Measurements from ENCODE around the gene MAFF.

Gene MAFF

GRCh38 chr22:38203855-38204514 is 2.2 kb downstream of the MAFF start:
- DNase-seq (ENCODE audit: low read depth in 2 of 2): no peak

- DNase-seq (ENCODE audit: low read depth in 2 of 2): no peak
Measured at GRCh38 chr22:38204784-38205183, 3.0 kb downstream of the MAFF start.

GRCh38 chr22:38205261-38206128 is 3.7 kb downstream of the MAFF start:
- no peak for DNase-seq (ENCODE audit: low read depth in 2 of 2)

- DNase-seq (ENCODE audit: low read depth in 2 of 2): no peak
Measured at GRCh38 chr22:38207898-38208432, 6.2 kb downstream of the MAFF start.

- no peak for DNase-seq (ENCODE audit: low read depth in 2 of 2)
Measured at GRCh38 chr22:38208551-38208968, 6.8 kb downstream of the MAFF start.

- DNase-seq (ENCODE audit: low read depth in 2 of 2): no peak
Measured at GRCh38 chr22:38211556-38211955, 9.8 kb downstream of the MAFF start.

- DNase-seq (ENCODE audit: low read depth in 2 of 2): no peak
Measured at GRCh38 chr22:38212442-38212841, 10.6 kb downstream of the MAFF start.

- DNase-seq (ENCODE audit: low read depth in 2 of 2): no peak
Measured at GRCh38 chr22:38213319-38213989, 11.7 kb downstream of the MAFF start.

- DNase-seq (ENCODE audit: low read depth in 2 of 2): no peak
Measured at GRCh38 chr22:38213990-38214301, 12.2 kb downstream of the MAFF start.

GRCh38 chr22:38214302-38215056 is 12.7 kb downstream of the MAFF start:
- no peak for DNase-seq (ENCODE audit: low read depth in 2 of 2)

- no peak for DNase-seq (ENCODE audit: low read depth in 2 of 2)
Measured at GRCh38 chr22:38215156-38216038, 13.6 kb downstream of the MAFF start.

- DNase-seq (ENCODE audit: low read depth in 2 of 2): no peak
Measured at GRCh38 chr22:38218661-38219622, 17.1 kb downstream of the MAFF start.

GRCh38 chr22:38219632-38220031 is 17.8 kb downstream of the MAFF start:
- DNase-seq (ENCODE audit: low read depth in 2 of 2): no peak

GRCh38 chr22:38220163-38220562 is 18.4 kb downstream of the MAFF start:
- DNase-seq (ENCODE audit: low read depth in 2 of 2): no peak

- DNase-seq (ENCODE audit: low read depth in 2 of 2): no peak
Measured at GRCh38 chr22:38220653-38221386, 19.0 kb downstream of the MAFF start.

- DNase-seq (ENCODE audit: low read depth in 2 of 2): no peak
Measured at GRCh38 chr22:38221407-38221806, 19.6 kb downstream of the MAFF start.

GRCh38 chr22:38221908-38222796 is 20.4 kb downstream of the MAFF start:
- DNase-seq (ENCODE audit: low read depth in 2 of 2): no peak

- no peak for DNase-seq (ENCODE audit: low read depth in 2 of 2)
Measured at GRCh38 chr22:38222797-38223119, 21.0 kb downstream of the MAFF start.

Measured in stimulated activated CD8-positive, alpha-beta memory T cell treated with anti-CD3 and anti-CD28 coated beads, Interleukin-15, amount 100 ng/mL, for 4 hours (primary cell).